Activated naive CD4-positive, alpha-beta T cell treated with anti-CD3 and anti-CD28 coated beads, Interleukin-2, amount 50 U/mL, for 16 hours (primary cell): ENCODE results near the gene MAN2A2.
"Not testable (repeated sequence)": the region's sequence is repeated elsewhere in the genome, so short reads cannot be mapped to it uniquely, and the experiment has no call there.

Source experiments
- DNase-seq: peaks from one replicate; pipeline ENCODE4 v3.0.0-alpha.2; 2020

Gene MAN2A2

DNA sequence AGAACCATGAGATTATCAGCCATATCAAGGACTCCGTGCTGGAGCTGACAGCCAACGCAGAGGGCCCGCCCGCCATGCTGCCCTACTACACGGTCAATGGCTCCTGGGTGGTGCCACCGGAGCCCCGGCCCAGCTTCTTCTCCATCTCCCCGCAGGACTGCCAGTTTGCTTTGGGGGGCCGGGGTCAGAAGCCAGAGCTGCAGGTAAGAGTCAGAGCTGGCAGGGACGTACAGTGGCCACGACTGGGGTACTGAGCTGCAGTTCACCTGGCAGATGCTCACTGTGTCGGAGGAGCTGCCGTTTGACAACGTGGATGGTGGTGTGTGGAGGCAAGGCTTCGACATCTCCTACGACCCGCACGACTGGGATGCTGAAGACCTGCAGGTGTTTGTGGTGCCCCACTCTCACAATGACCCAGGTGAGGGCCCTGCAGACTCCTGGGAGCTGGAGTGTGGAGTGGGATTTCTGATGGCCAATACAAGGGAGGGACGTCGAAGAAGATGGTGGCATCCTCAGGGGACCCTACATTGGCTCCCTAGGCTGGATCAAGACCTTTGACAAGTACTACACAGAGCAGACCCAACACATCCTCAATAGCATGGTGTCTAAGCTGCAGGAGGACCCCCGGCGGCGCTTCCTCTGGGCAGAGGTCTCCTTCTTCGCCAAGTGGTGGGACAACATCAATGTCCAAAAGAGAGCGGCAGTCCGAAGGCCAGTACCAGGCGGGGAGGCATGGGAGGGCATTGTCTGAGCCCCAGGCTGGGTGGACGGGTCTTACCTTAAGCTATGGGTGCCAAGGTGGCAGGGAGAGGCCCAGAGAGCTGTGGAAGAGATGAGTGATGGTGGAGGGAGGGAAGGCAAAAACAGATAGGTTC lies 2.4 kb downstream of the MAN2A2 start:
- DNase-seq = no peak

DNA sequence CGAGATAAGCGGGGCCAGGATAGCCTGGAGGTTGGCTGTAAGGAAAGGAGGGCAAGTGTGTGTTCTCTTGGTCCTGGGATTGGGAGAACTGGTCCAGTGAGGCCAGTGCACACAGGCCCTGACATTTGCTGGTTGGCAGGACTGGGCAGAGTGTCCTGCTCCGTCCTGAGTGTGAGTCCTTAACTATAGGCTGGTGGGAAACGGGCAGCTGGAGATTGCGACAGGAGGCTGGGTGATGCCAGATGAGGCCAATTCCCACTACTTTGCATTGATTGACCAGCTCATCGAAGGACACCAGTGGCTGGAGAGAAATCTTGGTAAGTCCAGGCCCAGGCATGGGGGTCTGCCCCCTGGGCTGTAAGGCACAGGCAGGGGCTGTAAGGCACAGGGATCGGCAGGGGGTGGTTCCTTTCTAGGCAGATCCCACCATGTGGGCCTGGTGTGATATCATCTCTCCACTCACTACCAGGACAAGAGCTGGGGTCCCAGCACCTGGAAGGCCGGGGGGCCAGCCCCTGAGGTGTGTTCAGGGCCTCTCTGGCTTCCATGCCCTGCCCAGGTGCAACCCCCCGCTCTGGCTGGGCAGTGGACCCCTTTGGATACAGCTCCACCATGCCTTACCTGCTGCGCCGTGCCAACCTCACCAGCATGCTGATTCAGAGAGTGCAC lies 3.2 kb downstream of the MAN2A2 start:
- DNase-seq = no peak

DNA sequence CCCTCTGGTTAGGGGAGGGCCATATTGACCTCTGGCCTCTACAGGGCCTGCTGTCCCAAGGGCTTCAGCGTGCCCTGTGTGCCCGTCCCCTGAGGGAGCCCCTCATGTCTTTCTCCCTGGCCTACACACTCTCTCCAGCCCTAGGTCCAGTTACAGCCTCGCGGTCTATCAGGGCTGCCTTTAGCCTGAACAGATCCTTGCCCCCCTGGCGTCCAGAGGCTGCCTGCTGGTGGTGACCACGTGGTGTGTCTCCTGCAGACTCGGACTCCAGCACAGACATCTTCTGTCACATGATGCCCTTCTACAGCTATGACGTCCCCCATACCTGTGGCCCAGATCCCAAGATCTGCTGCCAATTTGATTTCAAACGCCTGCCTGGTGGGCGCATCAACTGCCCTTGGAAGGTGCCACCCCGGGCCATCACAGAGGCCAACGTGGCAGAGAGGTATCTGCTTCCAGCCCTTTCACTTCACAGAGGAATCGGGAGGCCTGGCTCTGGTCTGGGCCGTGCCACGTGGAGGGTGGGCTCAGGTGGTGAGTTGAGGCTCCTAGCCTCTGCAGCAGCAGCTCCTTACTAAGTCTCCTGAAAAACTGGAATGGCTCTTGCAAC lies 4.1 kb downstream of the MAN2A2 start:
- no peak for DNase-seq

DNA sequence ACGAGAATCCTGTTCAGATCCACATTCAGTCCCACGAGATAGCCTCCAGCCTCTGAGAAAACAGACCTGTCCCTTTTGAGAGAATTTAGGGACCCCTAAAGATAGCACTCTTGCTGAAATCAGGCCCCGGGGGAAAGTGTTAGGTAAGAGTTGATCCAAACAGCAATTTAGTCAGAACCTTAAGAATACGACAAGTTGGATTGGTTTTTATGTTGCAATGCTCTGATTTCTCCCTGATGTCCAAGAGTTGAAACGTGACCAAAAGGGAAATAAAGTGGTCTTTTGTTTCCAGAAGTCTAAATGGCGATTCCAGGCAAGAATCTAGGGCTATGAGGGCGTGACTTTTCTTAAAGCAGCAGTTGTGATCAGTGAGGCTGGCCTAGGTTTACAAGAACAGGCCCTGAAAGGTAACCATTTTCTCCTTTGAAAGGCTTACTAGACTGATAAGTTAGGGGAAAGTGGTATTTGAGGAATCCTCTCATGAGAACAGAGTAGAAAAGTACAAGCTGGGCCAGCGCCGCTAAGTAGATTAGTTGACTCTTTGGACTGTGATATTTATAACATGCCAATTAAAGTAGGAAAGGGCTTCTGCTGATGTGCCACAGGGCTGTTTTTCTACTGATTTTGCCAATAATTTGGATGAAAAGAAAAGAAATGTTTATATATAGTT lies 4.9 kb downstream of the MAN2A2 start:
- DNase-seq = no peak

DNA sequence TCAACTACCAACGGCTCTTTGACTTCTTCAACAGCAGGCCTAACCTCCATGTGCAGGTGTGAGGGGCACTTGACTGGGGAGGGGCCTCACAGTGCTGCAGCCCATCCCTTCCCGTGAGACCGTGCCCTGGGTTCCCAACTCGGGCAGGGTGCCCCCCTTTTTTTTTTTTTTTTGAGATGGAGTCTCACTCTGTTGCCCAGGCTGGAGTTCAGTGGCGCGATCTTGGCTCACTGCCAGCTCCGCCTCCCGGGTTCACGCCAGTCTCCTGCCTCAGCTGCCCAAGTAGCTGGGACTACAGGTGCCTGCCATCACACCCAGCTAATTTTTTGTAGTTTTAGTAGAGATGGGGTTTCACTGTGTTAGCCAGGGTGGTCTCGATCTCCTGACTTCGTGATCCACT lies 6.3 kb downstream of the MAN2A2 start:
- DNase-seq = not testable (repeated sequence)

DNA sequence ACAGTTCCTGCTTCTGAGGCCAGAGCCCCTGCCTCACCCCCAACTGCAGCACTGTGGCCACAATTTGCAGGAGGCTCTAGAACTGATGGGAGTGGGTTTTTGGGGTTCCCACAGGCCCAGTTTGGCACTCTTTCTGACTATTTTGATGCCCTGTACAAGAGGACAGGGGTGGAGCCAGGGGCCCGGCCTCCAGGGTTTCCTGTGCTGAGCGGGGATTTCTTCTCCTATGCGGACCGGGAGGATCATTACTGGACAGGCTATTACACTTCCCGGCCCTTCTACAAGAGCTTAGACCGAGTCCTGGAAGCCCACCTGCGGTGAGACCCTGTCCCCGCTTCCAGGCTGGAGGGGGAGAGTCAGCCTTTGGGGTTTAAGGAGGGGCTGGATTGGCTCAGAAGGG lies 6.9 kb downstream of the MAN2A2 start:
- no peak for DNase-seq

DNA sequence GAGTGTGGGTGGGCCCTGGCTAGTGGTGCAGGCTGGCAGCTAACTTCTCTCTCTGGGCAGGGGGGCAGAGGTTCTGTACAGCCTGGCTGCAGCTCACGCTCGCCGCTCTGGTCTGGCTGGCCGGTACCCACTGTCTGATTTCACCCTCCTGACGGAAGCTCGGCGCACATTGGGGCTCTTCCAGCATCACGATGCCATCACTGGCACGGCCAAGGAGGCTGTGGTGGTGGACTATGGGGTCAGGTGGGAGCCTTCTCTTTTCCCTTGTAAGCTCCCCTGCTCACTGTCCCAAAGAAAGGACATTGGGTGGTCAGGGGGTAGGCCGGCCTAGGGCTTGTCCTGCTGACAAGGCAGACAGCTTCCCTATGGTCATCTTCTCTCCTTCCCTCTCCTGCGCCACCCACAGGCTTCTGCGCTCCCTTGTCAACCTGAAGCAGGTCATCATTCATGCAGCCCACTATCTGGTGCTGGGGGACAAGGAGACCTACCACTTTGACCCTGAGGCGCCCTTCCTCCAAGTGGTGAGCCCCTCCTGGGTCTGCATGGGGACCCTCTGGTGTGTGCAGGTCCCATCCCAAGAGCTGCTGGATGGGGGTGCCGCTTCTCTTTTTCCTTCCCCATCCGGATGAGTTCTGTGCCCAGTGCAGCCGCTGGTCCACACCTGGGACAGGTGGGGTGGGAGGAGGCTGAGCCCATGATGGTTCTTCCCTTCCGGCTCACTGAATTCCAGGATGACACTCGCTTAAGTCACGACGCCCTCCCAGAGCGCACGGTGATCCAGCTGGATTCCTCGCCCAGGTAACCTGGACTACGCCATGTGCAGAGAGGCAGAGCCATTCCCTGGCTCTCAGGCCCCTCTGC lies 7.6 kb downstream of the MAN2A2 start:
- no peak for DNase-seq

DNA sequence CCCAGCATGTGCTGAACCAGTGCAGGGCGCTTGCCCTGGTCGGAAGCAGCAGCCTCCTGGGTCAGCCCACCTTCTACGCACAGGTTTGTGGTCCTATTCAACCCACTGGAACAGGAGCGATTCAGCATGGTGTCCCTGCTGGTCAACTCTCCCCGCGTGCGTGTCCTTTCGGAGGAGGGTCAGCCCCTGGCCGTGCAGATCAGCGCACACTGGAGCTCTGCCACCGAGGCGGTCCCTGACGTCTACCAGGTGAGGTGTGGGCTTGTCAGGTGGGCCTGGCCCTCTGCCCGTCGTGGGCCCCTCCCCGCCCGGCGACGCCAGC lies 8.2 kb downstream of the MAN2A2 start:
- DNase-seq = no peak

DNA sequence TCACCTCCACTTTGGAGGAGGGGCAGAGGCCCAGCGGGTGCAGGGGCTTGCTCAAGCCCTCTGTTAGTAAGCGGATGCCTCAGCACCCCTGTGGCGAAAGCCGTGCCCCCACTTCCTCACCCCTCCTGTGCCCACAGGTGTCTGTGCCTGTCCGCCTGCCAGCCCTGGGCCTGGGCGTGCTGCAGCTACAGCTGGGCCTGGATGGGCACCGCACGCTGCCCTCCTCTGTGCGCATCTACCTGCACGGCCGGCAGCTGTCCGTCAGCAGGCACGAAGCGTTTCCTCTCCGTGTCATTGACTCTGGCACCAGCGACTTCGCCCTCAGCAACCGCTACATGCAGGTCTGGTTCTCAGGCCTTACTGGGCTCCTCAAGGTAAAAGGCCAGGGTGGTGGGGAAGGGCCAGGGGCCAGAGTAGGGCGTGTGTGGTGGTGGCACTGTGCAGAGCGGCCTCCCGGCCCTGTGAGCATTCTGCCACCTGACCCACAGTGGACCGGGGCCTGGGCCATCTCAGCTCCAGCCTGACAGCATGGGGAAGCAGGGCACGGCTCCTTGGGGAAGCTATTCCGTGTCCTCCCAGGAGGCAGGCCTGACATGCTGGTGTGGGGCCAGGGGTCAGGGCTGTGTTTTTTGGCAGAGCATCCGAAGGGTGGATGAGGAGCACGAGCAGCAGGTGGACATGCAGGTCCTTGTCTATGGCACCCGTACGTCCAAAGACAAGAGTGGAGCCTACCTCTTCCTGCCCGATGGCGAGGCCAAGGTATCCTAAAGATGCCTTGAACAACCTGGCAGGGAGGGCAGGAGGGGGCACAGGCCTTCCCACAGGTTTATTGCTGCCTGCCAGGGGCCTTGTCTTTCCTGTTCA lies 9.0 kb downstream of the MAN2A2 start:
- no peak for DNase-seq

DNA sequence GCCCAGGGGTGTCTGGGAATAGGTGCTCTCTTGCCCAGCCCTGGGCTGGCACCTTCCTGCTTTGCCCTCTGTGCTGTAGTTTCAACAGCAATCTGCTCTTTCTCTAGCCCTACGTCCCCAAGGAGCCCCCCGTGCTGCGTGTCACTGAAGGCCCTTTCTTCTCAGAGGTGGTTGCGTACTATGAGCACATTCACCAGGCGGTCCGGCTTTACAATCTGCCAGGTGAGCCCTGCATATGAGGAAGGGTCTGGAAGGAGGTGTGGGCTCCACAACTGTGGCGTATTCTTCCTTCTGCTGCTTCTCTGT lies 9.6 kb downstream of the MAN2A2 start:
- DNase-seq = no peak

DNA sequence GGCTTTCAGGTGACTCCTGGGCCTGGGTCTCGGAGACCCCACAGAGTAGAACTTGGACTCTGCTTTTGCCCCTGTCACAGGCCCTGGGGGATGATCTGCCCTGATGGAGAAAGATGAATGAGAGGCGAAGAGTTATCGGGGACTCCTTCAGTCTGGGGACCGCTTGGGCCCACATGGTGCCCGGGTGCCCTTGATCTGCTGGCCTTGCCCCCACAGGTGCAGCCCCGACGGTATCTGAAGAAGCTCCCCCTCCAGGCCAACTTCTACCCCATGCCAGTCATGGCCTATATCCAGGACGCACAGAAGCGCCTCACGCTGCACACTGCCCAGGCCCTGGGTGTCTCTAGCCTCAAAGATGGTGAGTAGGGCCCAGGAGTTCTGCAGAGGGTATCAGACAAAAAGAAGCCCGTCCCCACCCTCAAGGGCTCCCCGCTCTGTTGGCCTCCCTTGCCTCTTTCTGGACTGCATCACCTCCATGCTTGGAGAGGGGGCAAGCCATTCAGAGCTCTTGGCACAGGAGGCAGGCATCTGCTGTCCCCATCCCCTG lies 10.4 kb downstream of the MAN2A2 start:
- no peak for DNase-seq

DNA sequence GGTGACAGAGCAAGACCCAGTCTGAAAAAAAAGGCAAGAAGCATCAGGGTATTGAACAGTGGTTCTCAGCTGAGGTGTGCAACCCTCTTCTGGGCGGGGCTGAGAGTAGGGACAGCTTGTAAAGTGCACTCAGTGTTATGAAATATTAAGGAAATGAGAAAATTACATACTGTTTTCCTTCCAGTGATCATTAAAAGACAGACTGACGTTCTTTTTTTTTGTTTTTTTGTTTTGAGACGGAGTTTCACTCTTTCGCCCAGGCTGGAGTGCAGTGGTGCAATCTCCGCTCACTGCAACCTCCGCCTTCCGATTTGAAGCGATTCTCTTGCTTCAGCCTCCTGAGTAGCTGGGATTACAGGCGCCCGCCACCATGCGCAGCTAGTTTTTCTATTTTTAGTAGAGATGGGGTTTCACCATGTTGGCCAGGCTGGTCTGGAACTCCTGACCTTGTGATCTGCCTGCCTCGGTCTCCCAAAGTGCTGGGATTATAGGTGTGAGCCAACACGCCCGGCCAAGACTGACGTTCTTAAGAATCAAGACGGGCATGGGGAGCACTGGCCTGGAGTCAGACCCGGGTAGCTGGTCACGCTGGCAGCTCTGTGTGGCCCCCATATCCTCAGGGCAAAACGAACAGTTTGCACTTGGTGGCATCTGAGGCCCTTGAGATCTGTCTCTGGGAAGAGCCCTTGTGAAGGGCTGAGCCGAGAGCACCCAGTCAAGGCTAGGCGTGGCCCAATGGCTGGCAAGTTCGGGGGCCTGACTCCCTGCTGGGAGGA lies 11.4 kb downstream of the MAN2A2 start:
- no peak for DNase-seq

DNA sequence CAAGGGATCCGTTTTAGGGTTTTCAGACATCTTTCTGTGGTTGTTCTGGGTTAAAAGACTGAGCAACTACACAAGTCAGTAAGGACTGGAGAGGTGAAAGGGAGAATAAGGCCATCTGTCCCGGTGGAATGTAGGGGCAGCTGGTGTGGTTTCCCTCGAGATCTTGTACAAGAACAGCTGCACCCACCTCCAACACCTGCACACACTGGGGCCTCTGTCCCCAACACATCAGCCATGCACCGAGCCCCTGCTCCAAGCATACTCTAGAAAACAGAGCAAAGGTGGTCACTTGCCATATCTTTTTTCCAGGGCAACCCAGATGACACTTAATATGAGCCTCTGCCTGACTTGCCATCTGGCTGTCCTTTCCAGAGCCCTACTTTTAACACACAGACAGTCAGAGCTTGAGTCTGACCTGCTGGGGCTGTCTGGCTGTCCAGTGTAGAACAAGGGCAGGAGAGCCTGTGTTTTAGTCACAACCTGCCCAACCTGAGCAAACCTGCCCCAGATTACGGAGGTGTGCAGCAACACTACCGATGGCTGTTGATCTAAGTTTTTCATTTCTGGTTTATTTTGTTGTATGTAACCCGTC lies 12.2 kb downstream of the MAN2A2 start:
- DNase-seq = no peak

DNA sequence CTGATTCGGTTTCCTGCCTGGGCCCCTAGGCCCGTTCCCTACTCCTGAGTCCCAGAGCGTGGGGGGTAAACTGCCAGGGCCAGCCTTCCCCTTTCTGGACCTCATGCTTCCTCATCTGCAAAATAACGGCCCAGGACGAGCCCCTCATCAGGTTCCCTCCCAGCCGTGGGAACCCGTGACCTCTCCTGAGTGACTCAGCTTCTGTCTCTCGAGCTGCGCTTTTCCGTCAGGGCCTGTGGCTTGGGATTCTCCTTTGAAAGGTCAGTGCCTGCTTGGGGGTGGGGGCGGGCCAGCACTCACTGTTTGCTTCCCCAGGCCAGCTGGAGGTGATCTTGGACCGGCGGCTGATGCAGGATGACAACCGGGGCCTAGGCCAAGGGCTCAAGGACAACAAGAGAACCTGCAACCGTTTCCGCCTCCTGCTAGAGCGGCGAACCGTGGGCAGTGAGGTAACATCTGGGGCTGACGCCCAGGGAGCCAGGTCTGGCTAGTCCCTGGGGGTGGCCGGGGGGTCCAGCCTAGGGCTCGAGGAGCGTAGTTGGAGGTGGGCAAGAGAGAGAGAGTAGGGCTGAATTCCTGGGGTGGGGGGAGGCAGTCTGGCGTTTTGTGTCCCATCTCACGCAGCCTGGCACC lies 12.8 kb downstream of the MAN2A2 start:
- no peak for DNase-seq

DNA sequence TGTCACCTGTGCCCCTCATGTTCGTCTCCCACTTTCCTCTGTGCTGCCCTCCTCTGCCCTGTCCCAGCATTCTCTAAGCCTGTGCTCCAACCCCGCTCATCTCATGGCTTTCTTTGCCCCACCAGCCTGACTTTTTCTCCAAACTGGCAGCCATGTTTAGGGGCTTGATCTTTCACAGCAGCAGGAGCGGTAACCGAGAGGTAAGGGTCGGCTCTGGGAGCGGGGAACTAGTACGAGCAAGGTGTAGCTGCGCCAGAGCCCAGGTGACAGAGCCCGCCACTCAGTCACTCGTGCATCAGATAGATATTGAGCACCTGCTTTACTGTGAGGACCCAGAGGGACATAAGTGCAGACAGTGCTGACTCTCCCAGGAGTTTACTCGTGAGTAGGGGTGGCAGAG lies 13.4 kb downstream of the MAN2A2 start:
- DNase-seq = no peak

DNA sequence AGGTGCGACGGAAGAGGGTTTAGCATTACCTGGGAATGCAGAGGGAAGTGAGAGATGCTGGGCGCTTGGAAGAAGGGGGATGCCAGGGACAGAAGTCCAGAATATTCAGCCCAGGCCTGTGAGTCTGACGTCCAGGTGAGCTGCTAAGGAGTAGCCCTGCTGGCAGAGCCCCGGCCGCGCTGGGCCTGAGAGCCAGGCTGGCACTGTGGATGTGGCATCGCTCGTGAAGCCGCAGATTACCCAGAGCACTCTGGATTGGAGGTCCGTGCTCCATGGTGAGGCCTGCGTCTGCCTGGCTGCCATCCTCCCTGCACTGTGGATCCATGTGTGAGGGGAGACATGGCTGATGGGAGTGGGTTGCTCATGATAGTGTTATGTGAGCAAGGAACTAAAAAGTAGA lies 14.5 kb downstream of the MAN2A2 start:
- DNase-seq = no peak

DNA sequence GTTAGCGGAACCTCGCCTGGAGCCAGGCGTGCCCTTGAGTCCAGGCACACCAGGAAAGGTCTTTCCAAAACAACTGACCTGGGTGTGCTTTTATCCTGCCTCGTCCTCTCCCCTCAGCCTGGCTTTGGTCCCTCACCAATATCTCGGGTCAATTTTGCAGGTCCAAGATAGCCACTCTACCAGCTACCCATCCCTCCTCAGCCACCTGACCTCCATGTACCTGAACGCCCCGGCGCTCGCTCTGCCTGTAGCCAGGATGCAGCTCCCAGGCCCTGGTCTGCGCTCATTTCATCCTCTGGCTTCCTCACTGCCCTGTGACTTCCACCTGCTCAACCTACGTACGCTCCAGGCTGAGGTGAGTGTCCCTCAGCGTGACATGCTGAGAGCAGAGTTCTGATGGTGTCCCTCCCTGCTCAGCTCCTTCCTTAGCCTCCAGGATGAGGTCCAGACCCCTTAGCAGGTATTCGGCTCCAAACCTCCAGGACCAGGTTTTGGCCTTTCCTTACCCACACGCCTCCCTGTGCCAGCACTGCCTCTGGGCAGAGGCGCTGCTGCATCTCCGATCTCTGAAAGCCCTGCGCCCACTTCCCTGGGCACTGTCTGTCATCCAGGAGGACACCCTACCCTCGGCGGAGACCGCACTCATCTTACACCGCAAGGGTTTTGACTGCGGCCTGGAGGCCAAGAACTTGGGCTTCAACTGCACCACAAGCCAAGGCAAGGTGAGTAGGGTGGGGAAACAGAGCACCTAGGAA lies 15.1 kb downstream of the MAN2A2 start:
- no peak for DNase-seq

DNA sequence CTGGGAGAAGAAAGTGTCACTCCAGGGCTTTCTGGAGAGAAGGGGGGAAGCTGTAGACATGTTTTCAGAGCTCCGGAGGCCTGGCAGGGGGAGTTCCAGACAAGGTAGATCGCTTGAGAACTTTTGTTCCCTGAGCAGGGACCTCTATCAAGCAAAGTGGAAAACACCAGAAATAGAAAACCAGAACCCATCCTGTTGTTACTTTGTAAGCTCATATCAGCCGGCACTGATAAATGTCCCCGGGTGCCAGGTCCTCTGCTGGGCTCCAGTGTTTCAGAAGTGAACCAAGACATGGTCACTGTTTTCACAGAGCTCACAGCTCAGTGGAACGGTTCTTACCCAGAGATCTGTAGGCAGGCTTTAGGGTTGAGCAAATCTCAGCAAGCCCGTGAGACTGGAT lies 15.7 kb downstream of the MAN2A2 start:
- no peak for DNase-seq

DNA sequence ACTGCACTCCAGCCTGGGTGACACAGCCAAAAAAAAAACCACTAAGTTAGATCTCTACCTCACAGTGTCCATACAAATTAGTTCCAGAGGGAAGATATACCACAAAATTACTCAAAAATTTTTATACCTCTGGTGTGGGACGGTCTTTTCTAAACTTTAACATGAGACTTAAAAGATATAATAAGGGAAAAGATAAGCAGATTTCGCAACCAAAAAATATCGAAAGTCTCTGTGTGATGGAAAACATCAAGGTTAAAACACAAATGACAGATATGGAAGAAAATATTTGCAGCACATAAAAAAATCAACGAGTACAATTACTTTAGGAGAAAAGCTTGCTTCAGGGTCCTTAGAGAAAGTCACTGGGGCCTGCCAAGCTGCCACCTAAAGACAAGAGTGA lies 18.8 kb downstream of the MAN2A2 start:
- no peak for DNase-seq
